ENCODE data around the gene PHF23.
A peak's percentile ranks its signal among the peaks of the same experiment; 100 is the strongest.

Gene PHF23

GRCh38 chr17:7237761-7238419, 1.4 kb downstream of the PHF23 start:
- DNase-seq (ENCODE audit: low spot score), result peak; percentile 85

- no peak for DNase-seq (ENCODE audit: low spot score)
Measured at GRCh38 chr17:7237266-7237760, 1.9 kb downstream of the PHF23 start.

DNA sequence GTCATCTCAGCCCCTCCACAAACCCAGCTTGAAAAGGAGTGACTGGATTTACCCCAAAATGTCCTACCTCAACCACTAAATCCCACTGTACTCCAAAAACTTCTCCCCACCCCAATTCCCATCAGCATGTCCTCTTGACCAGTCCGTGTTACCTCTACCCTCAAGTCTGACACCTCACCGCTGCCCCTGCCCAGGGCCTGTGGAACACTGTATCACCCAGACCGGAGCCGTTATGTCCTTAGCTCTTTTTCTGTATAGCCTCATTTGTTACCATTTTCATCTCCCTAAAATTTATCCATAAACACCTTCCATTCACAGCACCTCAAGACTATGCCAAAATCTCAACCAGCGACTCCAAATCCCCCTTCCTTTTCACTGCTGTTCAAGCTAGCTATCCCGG, 2.4 kb downstream of the PHF23 start:
- DNase-seq (ENCODE audit: low spot score), result no peak

- DNase-seq (ENCODE audit: low spot score), result no peak
Measured at GRCh38 chr17:7235693-7236665, 3.3 kb downstream of the PHF23 start.

GRCh38 chr17:7234083-7234951, 4.9 kb downstream of the PHF23 start, which contains the start of gene DVL2:
Gene DVL2, minus strand, starts transcription at chr17:7234517. Its CDS starts 255 bp downstream, at chr17:7234262.
- peak; percentile 94 for DNase-seq (ENCODE audit: low spot score)

GRCh38 chr17:7233701-7234082, 5.6 kb downstream of the PHF23 start:
- no peak for DNase-seq (ENCODE audit: low spot score)

DNA sequence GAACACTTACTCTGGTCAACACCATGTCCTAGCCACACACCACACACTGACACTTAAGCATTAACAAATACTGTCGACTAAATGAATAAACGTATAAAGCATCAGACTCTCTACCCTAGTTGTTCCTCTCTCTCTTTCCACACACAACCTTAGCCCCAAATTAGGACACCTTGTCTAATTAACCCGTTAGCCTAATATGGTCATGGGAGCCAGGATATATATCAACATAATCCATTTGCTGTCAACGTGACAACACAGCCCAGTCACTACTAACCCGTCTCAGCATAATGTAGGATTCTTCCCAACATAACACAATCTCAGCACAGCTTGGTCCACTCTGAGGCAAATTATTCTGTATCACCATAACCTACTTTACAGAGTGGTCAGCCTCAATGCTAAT, 7.1 kb downstream of the PHF23 start:
- no peak for DNase-seq (ENCODE audit: low spot score)

GRCh38 chr17:7229504-7229903, 9.8 kb downstream of the PHF23 start:
- DNase-seq (ENCODE audit: low spot score), result no peak

- DNase-seq (ENCODE audit: low spot score), result no peak
Measured at GRCh38 chr17:7228920-7229319, 10.3 kb downstream of the PHF23 start.

GRCh38 chr17:7226721-7227710, 12.2 kb downstream of the PHF23 start:
- DNase-seq (ENCODE audit: low spot score), result no peak

GRCh38 chr17:7225711-7226331, 13.4 kb downstream of the PHF23 start:
- no peak for DNase-seq (ENCODE audit: low spot score)

DNA sequence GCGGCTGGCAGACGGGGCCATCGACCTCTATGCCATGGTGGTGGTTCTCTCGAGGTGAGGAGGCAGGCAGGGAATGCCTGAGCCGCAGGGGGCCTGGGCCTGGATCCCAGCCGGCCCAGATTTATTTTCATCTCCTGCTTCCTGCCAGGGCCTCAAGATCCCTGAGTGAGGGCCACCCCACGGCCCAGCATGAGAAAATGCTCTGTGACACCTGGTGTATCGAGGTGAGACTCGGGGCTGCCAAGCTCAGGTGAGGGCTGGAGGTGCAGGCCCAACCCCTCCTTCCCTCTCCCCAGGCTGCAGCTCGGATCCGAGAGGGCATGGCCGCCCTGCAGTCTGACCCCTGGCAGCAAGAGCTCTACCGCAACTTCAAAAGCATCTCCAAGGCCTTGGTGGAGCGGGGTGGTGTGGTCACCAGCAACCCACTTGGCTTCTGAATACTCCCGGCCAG, 14.6 kb downstream of the PHF23 start:
- no peak for DNase-seq (ENCODE audit: low spot score)

- DNase-seq (ENCODE audit: low spot score), result no peak
Measured at GRCh38 chr17:7224110-7224509, 15.1 kb downstream of the PHF23 start.

- no peak for DNase-seq (ENCODE audit: low spot score)
Measured at GRCh38 chr17:7223375-7223774, 15.9 kb downstream of the PHF23 start.

GRCh38 chr17:7222972-7223292, 16.3 kb downstream of the PHF23 start:
- DNase-seq (ENCODE audit: low spot score), result no peak

GRCh38 chr17:7222093-7222971, 16.9 kb downstream of the PHF23 start:
- DNase-seq (ENCODE audit: low spot score), result no peak

GRCh38 chr17:7221278-7222092, 17.8 kb downstream of the PHF23 start:
- DNase-seq (ENCODE audit: low spot score), result no peak

GRCh38 chr17:7220593-7221277, 18.5 kb downstream of the PHF23 start:
- peak; percentile 67 for DNase-seq (ENCODE audit: low spot score)

Data from CD4-positive, alpha-beta T cell treated with Interleukin-2 at 100 ng/mL for 4 hours (primary cell).